HG03064 (cell line): ENCODE data around the gene NOVA1.
"Not testable (repeated sequence)": the region's sequence is repeated elsewhere in the genome, so short reads cannot be mapped to it uniquely, and the experiment has no call there.

ENCODE experiments used
- ATAC-seq: cut with Tn5 transposase; IDR thresholded peaks from one replicate; pipeline ENCODE4 v1.9.1; 2021; ENCODE audit warnings: low read depth; ENCODE audit not compliant: unreplicated experiment

NOVA1 gene, protein sequence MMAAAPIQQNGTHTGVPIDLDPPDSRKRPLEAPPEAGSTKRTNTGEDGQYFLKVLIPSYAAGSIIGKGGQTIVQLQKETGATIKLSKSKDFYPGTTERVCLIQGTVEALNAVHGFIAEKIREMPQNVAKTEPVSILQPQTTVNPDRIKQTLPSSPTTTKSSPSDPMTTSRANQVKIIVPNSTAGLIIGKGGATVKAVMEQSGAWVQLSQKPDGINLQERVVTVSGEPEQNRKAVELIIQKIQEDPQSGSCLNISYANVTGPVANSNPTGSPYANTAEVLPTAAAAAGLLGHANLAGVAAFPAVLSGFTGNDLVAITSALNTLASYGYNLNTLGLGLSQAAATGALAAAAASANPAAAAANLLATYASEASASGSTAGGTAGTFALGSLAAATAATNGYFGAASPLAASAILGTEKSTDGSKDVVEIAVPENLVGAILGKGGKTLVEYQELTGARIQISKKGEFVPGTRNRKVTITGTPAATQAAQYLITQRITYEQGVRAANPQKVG

DNA sequence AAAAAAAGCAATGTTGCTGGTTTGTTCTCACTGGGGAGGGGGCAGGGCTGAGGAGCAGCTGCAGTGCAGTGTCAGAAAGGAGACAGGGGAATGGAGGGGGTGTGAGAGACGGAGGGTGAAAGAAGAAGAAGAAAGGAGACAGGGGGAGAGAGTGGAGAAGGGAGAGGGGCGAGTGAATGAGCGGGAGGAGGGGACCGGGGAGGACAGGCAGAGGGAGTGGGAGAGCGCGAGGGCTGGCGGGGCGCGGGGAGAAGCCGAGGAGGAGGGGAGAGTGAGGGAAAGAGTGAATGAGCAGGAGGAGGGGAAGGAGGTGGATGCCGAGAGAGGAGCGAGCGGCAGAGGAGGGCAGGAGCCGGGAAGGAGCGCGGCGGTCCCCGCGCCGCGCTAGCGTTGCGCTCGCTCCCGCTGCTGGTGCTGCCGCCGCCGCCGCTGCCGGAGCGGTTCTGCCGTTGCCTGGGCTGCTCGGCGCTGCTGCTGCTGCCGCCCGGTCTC lies at the start of gene NOVA1:
Gene NOVA1, minus strand, starts transcription at position 445 of the 492 bp plus-strand sequence. CDS start 597 bp downstream, outside the sequence.
- ATAC-seq: no peak

- not testable (repeated sequence) for ATAC-seq
These were observed 47.2 kb upstream of the NOVA1 start for GRCh38 chr14:26645057-26645456.

GRCh38 chr14:26636561-26636960 lies 38.7 kb upstream of the NOVA1 start:
- ATAC-seq: no peak

DNA sequence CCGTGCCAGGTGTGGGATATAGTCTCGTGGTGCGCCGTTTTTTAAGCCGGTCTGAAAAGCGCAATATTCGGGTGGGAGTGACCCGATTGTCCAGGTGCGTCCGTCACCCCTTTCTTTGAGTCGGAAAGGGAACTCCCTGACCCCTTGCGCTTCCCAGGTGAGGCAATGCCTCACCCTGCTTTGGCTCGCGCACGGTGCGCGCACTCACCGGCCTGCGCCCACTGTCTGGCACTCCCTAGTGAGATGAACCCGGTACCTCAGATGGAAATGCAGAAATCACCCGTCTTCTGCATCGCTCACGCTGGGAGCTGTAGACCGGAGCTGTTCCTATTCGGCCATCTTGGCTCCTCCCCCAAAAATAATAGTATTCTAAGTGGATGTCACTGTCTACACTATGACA lies 37.1 kb upstream of the NOVA1 start:
- not testable (repeated sequence) for ATAC-seq

DNA sequence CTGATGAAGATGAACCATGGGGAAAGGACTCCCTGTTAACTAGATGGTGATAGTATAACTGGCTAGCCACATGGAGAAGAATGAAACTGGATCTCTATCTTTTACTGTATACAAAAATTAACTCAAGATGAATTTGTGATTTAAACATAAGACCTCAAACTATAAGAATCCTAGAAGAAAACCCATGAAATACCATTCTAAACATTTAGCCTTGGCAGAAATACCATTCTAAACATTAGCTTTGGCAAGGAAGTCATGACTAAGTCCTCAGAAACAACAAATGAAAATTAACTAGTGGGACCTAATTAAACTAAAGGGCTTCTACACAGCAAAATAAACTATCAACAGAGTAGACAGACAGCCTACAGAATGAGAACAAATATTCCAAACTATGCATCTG lies 28.4 kb upstream of the NOVA1 start:
- ATAC-seq: no peak

DNA sequence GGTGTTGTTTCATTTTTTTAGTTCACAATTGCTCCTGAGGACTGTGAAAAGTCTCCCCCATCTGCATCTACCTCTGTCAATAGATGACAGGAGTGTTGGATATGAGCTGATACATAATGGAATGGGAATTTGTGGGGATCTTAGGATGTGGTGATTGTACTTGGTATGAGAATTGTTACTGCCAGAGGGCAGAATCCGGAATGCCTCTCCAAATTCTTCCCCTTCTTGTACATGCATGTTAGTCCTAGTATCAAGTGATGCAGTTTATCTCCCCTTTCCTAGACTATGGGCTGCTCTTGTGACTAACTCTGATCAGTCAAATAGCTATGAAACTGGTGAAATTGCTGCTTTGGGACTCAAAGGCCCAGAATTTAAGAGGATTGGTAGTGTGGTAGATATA lies 24.8 kb upstream of the NOVA1 start:
- ATAC-seq: no peak

GRCh38 chr14:26621807-26622560 lies 24.2 kb upstream of the NOVA1 start:
- no peak for ATAC-seq

DNA sequence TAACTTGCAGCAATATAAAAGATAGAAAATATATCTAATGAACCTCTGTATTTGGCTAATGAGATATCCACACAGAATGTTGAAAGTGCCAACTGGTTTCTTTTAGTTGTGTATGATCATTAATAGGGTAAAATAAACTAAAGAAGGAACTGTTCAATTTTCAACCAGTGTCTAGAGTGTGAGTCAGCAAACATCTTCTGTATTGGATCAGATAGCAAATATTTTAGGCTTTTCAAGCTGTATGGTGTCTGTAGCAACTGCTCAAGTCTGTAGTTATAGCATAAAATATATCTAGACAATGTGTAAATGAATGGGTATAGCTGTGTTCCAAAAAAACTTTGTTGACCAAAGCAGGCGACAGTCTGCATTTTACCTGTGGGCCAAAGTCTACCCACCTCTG lies 23.5 kb upstream of the NOVA1 start:
- no peak for ATAC-seq

GRCh38 chr14:26611259-26611658 lies 13.4 kb upstream of the NOVA1 start:
- ATAC-seq: no peak

- no peak for ATAC-seq
These were observed 9.0 kb upstream of the NOVA1 start for GRCh38 chr14:26606729-26607312.

DNA sequence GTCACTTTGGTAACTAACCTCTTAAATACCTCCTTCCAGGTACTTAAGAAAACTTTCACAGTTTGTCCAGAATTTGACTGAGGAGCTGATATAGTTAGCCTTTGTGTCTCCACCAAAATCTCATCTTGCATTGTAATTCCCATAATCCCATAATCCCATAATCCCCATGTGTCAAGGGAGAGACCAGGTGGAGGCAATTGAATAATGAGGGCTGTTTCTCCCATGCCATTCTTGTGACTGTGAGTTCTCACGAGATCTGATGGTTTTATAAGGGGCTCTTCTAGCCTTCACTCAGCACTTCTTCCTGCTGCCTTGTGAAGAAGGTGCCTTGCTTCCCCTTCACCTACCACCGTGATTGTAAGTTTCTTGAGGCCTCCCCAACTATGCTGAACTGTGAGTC lies 7.8 kb upstream of the NOVA1 start:
- no peak for ATAC-seq

- no peak for ATAC-seq
These were observed 5.1 kb upstream of the NOVA1 start for GRCh38 chr14:26602902-26603301.

GRCh38 chr14:26601856-26602255 lies 4.0 kb upstream of the NOVA1 start:
- ATAC-seq: no peak

DNA sequence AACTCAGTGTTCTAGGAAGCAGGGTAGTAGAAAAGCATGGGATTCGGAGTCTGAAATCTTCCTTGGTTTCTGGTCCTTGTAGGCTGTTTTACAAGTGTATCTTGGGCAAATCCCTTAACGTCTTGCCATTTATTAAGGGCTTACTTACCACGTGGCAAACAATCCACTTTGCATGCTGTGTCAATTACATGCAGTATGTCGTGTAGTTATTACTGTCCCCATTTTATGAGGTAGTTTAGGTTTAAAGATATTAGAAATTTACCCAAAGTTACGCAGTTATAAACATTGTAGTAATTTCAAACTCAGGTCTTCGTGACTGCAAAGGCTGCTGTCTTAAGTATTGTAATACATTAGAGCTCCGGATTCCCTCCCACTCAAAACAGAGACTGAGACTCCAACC lies 1.5 kb upstream of the NOVA1 start:
- no peak for ATAC-seq

GRCh38 chr14:26598672-26599131 lies 869 bp upstream of the NOVA1 start:
- ATAC-seq: no peak

GRCh38 chr14:26598081-26598671 lies 343 bp upstream of the NOVA1 start:
- ATAC-seq: no peak

DNA sequence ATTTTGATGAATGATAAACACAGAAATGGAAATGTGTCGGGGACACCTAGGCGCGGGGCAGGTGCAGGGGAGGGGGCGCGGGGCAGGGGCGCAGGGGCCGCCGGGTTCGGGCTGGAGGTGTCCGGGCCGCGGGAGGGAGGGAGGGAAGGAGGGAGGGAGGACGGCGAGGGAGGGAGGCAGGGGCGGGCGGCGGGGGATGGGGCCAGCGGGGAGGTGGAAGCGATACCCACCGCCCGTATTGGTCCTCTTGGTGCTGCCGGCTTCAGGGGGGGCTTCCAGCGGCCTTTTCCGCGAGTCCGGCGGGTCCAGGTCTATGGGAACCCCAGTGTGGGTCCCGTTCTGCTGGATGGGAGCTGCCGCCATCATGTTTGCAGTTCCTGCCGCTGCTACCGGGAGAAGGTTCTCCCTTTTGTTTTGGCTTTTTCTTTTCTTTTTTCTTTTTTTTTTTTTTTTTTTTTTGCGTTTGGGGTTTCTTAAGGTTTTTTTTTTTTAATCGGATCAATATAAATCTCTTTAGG lies 703 bp downstream of the NOVA1 start:
- no peak for ATAC-seq

DNA sequence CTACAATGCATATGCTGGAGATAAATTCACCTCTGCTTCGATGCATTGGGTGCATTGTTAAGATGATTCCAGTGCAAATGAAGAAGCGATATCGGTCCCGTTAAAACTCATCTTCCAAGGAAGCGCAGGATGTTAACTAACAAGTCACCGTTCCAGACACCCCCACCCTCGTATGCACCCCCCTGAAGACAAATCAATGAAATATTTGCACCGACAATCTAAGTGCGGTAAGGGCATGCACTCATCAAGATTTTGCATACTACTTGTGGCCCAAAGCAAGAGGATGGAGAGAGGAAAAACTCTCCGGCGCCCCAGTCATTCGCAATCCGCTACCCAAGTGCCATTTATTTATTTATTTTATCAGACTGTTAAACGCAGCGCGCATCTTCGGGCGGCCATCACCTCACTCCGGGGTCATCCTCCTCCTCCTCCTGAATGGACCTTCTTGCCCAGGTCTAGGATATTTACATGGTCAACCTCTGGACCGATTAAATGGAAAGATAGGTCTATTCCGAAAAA lies 1.2 kb downstream of the NOVA1 start:
- no peak for ATAC-seq

DNA sequence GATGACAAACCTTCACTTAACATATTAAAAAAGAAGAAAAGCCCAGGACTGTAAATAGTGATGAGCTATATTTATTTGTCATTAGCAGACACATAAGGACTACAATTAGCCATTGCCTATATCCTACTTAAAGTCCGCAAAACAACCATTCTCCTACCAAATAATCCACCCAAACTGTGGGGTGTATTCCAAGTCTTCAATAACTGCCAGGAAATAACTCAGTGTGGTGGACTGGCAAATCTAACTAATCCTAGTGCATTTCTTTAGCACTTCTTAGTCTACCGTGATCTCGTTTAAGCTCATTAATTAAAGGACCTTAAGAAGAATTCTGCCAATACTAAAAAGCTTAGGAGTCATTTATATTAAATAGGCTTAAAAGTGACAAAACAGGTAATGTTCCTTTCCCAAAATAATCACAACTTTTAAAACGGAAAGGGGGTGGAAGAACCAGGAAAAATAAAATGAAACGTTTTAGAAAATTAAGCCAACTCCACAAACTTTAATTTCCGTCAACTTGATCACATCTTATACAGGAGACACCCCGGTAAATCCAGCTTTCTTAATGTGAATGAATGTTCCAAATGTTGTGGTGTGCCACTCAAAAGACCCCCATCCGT lies 1.8 kb downstream of the NOVA1 start:
- no peak for ATAC-seq
